Testis (tissue), 3 donors: ENCODE measurements around the gene CD200. TPM values are rescaled to one million over a fixed set of nuclear protein-coding genes. Genes with fewer than 3 reads are reported as not detected.
A peak's percentile ranks its signal among the peaks of the same experiment; 100 is the strongest.

Source experiments
- DNase-seq: peaks from one replicate; pipeline ENCODE4 v3.0.0-alpha.2; 2019
- H3K27ac ChIP-seq, 2 donors: fragments of 200-600 bp; sonication (generic); one replicate each; pipeline ENCODE4 v1.5.1; 2019
- H3K27me3 ChIP-seq: fragments of 200-600 bp; sonication (generic); one replicate; pipeline ENCODE4 v1.5.1; 2019
- H3K36me3 ChIP-seq: fragments of 200-600 bp; sonication (generic); one replicate; pipeline ENCODE4 v1.5.1; 2017; ENCODE audit warnings: low read depth; ENCODE audit errors: missing control alignments
- H3K4me1 ChIP-seq: fragments of 200-600 bp; sonication (generic); one replicate; pipeline ENCODE4 v1.5.1; 2019
- H3K4me3 ChIP-seq, 2 donors: fragments of 200-600 bp; sonication (generic); one replicate each; pipeline ENCODE4 v1.5.1; 2017 to 2019
- H3K9me3 ChIP-seq: fragments of 200-600 bp; sonication (generic); one replicate; pipeline ENCODE4 v1.5.1; 2017
- POLR2A ChIP-seq: fragments of 450-650 bp; IDR thresholded peaks from one replicate; pipeline ENCODE4 v1.6.1; 2017; ENCODE audit warnings: antibody characterized with exemption, mild to moderate bottlenecking, moderate library complexity
- WGBS, 2 donors: methylation state at CpG; one replicate each; pipeline ENCODE4 v1.1.5; 2018; 5-methylcytosine and 5-hydroxymethylcytosine counted together
- intact Hi-C: fragments of 100-400 bp; cut with DNase I; formaldehyde crosslinking; loops from one replicate; pipeline ENCODE4 v1.15.1; 2023; ENCODE audit warnings: low total_unique reads
- polyA plus RNA-seq: library from polyadenylated mRNA; stranded (reverse); fragments of 350-450 nt; fragmentation: Illumina TruSeq; extraction: RNeasy Lipid Tissue Mini Kit (QIAGEN cat#74804); gene quantifications from one replicate; pipeline ENCODE4 v1.2.3, GENCODE V29; 2014; ENCODE audit warnings: low read depth, low replicate concordance; ENCODE audit not compliant: insufficient read depth
- total RNA-seq, 2 donors: library from RNA; depleted of rRNA; stranded (reverse); fragments of >200 nt; gene quantifications; one replicate each; pipeline ENCODE4 v1.2.3, GENCODE V29; 2016
- TF ChIP-seq, protein P1 (sequence below), 3 experiments: fragments of 450-650 bp in 2 of 3; fragments of 200-600 bp in 1 of 3; sonication (generic) in 1 of 3; IDR thresholded peaks; one replicate each; pipeline ENCODE4 v1.5.1; 2016 to 2019; ENCODE audit warnings: antibody characterized with exemption in 3 of 3, mild to moderate bottlenecking in 2 of 3, moderate library complexity in 1 of 3

Gene CD200
- total and polyA plus RNA-seq, 3 donors from 2014 or later = 3.4 to 8.5 (median 6.3) TPM

DNA sequence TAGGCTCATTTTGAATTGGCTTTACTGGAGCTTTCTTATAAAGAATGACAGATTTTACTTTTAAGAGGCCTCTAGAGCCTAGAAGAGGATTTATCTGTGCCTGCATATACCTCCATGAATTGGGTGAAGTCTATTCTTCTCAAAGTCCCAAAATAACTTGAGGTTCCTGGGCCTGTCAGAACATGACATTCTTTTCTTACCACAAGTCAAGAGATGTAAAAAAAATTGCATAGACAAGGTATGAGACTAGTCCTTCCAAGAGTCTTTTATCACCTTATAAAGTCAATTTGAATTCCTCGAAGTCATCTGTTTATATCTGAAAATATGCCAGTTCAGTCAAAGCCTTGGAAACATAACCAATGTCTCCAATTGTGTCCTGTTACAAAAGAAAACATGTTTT is 17.2 kb upstream of the CD200 start:
- DNase-seq = no peak
- no peak for TF ChIP-seq POLR2A
- TF ChIP-seq, protein P1, sequence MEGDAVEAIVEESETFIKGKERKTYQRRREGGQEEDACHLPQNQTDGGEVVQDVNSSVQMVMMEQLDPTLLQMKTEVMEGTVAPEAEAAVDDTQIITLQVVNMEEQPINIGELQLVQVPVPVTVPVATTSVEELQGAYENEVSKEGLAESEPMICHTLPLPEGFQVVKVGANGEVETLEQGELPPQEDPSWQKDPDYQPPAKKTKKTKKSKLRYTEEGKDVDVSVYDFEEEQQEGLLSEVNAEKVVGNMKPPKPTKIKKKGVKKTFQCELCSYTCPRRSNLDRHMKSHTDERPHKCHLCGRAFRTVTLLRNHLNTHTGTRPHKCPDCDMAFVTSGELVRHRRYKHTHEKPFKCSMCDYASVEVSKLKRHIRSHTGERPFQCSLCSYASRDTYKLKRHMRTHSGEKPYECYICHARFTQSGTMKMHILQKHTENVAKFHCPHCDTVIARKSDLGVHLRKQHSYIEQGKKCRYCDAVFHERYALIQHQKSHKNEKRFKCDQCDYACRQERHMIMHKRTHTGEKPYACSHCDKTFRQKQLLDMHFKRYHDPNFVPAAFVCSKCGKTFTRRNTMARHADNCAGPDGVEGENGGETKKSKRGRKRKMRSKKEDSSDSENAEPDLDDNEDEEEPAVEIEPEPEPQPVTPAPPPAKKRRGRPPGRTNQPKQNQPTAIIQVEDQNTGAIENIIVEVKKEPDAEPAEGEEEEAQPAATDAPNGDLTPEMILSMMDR (IDR thresholded peaks at IDR 0.05) = no peak
- Histone ChIP-seq H3K27ac (no peak overlapping the region), H3K4me1 (peaks cover 6% of the 10 kb centered on the region), H3K9me3 (no peaks in the 10 kb centered on the region), H3K27me3 (no peaks in the 10 kb centered on the region), H3K4me3 (no peak overlapping the region), H3K36me3 (no peaks in the 10 kb centered on the region)
- intact Hi-C loops = no loop called here
- 93 to 100% methylated on average over 1 of the region's 1 CpG for WGBS, 2 donors

DNA sequence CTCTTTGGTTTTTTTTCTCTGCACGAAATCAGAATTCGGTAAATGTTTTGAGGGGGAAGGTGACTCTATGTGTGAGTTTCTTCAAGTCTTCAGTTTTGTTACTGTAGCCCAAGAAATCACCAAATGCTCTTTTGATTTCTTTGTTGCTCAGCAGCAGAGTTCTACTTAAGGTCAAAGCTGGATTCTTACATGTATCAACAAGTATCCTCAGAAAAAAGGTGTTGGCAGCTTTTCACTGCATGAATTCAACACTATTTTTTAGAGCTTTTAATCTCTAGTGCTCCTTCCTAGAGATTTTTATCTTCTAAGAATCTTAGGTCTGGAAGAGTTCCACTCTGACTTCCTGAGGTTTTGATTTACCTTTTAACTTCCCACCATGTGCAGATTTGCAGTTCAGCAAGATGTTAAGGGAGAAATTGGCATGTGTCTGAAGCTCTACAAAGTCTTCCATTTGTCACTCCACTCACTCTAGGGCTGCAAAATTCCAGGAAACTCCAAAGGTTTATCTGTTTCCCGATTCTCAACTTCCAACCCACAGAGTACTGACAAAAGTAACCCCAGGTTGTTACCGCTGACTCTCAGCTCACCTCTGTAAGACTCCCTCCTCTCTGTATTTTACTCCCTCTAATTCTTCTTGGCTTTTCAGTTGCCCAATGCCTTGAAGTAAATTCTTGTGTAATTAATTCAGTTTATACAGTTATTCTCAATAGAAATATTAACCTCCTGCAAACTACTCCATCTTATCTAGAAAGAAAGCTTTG is 13.3 kb upstream of the CD200 start:
- TF ChIP-seq, protein P1 (IDR thresholded peaks at IDR 0.05) = no peak
- TF ChIP-seq POLR2A = no peak
- Histone ChIP-seq H3K27ac (peak overlapping the region; percentile 42 to 60), H3K27me3 (no peaks in the 10 kb centered on the region), H3K36me3 (no peaks in the 10 kb centered on the region), H3K4me3 (no peak overlapping the region), H3K9me3 (no peaks in the 10 kb centered on the region), H3K4me1 (peaks cover 6% of the 10 kb centered on the region)
- DNase-seq = no peak
- intact Hi-C loops = no loop called here
- 65 to 80% methylated on average over 4 of the region's 4 CpGs for WGBS, 2 donors

DNA sequence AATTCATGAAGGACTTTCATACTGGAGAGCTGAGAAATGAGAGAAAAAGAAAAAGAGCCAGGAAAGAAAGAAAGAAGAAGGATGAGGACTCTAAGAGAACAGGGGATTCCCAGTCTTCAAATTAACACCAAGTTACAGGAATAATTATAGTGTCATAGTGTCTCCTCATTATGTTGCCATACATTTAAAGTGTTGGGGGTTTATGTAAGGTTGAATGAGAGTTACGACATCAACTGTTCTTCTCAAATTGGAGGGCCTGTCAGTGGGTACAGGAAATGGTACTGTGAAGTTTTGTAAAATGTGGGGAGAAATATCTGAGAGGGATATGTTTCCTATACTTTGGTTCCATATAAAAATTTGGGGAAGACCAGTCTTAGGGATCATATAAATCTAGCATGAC is 12.3 kb upstream of the CD200 start:
- no peak for DNase-seq
- H3K4me3 ChIP-seq = no peak overlapping the region

DNA sequence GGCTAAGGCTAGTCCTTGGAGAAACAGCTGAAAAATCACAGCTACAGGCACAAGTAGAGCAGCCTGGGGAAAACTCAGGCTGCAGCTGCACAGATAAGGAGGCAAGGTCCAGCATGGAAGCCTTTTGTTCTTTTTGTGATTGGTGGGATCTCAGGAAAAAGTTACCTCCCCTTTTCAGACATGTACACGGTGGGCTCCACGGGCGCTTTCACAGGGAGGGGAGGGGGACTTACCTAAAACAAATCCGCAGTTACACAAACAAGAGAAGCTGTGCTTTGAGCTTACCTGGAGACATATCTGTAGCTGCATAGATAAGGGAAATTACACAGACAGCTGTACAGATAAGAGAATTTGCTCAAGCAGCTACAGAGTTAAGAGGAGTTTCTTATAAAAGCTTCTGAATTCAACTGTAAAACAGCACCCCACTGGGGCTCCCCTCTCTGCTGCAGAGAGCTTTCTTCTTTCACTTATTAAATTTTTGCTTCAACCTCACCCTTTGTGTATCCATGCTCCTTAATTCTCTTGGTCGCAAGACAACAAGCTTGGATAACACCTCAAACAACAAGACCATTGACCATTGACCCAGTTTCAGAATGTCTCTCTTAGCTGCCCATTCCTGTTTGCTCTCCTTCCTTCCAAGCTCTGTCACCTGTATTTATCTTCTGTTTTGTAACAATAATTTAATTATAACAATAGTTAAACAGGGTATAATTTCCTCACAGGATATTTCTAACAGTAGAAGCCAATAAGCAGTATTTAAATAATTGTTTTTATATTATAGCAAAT is 10.9 kb upstream of the CD200 start:
- 11 to 14% methylated on average over 5 of the region's 5 CpGs for WGBS, 2 donors
- intact Hi-C loops = no loop called here

More for the DNA sequence above, 12.3 kb upstream of the CD200 start:
- WGBS, 2 donors = 79 to 91% methylated on average over 1 of the region's 1 CpG
- no peaks in the 10 kb centered on the region for H3K9me3 ChIP-seq
- H3K4me1 ChIP-seq = peaks cover 6% of the 10 kb centered on the region
- TF ChIP-seq POLR2A = no peak
- TF ChIP-seq, protein P1 (IDR thresholded peaks at IDR 0.05) = no peak
- intact Hi-C loops = no loop called here
- H3K27me3 ChIP-seq = no peaks in the 10 kb centered on the region
- H3K27ac ChIP-seq = peak overlapping the region in 1 of 2 donors; percentile 26
- H3K36me3 ChIP-seq = no peaks in the 10 kb centered on the region

More for the DNA sequence above, 10.9 kb upstream of the CD200 start:
- TF ChIP-seq POLR2A = no peak
- TF ChIP-seq, protein P1 (IDR thresholded peaks at IDR 0.05) = no peak
- Histone ChIP-seq H3K4me1 (peaks cover 6% of the 10 kb centered on the region), H3K9me3 (no peaks in the 10 kb centered on the region), H3K27me3 (no peaks in the 10 kb centered on the region), H3K4me3 (no peak overlapping the region), H3K36me3 (no peaks in the 10 kb centered on the region), H3K27ac (peak overlapping the region in 1 of 2 donors; percentile 47)
- DNase-seq = peak; percentile 35
